ENCODE data around the gene KDSR. TPM values are rescaled to one million over a fixed set of nuclear protein-coding genes. Genes with fewer than 3 reads are reported as not detected.

KDSR gene
- total RNA-seq, 1 donor from 2014 or later: 42.0 TPM

DNA sequence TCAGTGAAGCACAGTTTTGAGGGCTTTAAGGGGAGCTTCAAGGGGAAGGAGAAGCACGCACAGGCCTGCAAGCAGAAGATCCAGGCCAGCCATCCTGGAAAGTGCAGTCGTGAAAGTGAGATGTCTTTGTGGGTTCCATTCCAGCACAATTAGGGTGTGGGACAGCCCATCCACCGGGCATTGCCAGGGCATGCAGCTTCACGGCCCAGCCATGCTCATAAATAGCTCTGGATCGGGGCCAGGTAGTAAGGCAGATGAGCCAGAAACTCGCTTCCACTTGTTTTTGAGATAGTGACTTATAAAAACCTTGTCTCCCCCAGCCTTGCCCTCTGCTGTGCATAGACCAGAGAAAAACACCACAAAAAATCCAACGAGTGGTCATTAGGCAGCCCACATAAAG, 21.0 kb downstream of the KDSR start:
- Histone ChIP-seq H3K9me3 (no peaks in the 10 kb centered on the region), H3K27me3 (no peaks in the 10 kb centered on the region), H3K4me3 (no peak overlapping the region), H3K27ac (peak overlapping the region; percentile 73), H3K36me3 (peaks cover 0 to 56% of the 10 kb centered on the region in 2 donors), H3K4me1 (peaks cover 30% of the 10 kb centered on the region)
- TF ChIP-seq, protein P1, sequence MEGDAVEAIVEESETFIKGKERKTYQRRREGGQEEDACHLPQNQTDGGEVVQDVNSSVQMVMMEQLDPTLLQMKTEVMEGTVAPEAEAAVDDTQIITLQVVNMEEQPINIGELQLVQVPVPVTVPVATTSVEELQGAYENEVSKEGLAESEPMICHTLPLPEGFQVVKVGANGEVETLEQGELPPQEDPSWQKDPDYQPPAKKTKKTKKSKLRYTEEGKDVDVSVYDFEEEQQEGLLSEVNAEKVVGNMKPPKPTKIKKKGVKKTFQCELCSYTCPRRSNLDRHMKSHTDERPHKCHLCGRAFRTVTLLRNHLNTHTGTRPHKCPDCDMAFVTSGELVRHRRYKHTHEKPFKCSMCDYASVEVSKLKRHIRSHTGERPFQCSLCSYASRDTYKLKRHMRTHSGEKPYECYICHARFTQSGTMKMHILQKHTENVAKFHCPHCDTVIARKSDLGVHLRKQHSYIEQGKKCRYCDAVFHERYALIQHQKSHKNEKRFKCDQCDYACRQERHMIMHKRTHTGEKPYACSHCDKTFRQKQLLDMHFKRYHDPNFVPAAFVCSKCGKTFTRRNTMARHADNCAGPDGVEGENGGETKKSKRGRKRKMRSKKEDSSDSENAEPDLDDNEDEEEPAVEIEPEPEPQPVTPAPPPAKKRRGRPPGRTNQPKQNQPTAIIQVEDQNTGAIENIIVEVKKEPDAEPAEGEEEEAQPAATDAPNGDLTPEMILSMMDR (IDR thresholded peaks at IDR 0.05): no peak
- TF ChIP-seq POLR2AphosphoS5 (IDR thresholded peaks at IDR 0.05; ENCODE audit: insufficient read depth in 1 of 2, low read depth in 1 of 2) (no peak), POLR2A (IDR thresholded peaks at IDR 0.05) (no peak)
- DNase-seq (ENCODE audit: extremely low spot score in 2 of 2): no peak
- intact Hi-C loops (cut with DNase I): no loop called here

DNA sequence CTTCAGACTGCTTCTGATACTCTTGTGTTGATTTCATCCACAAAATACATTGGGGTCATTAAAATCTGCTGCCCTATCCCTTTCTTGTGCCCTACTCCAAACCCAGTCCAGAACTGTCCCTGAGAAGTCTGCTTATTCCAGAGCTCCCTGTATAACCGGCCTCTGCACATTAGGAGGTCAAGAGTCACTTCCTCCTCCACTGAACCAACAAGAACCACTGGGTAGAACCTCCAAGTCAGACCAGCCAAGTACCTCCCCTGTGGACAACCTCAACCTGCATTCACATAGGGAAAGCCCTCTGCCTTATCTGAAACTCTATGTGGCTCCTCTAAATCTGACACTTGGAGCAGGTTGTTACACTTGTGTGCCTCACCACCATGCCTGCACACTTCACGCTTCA, 22.1 kb downstream of the KDSR start:
- TF ChIP-seq, protein P1 (IDR thresholded peaks at IDR 0.05): no peak
- no peak for TF ChIP-seq POLR2A (IDR thresholded peaks at IDR 0.05)
- TF ChIP-seq POLR2AphosphoS5 (IDR thresholded peaks at IDR 0.05; ENCODE audit: insufficient read depth in 1 of 2, low read depth in 1 of 2): no peak

DNA sequence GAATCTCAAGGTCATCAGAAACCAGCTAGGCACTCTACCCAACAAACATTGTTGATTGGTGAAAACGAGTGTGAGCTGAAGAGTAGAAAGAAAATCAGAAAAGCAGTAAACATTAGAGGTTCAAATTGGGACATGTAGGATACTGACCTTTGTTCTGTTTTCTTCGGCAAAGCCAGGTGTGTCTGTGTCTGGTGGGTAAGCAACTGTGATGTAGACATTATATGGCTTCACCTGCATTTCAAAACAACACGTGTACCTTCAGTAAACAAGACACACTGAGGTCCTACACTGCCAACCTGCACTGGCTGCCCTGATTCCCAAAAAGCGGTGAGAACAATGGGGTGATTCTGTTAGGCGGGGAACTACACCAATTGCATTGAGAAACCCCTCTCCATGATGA, 22.7 kb downstream of the KDSR start:
- Histone ChIP-seq H3K36me3 (peaks cover 0 to 40% of the 10 kb centered on the region in 2 donors), H3K27ac (no peak overlapping the region), H3K27me3 (no peaks in the 10 kb centered on the region), H3K9me3 (no peaks in the 10 kb centered on the region), H3K4me1 (peaks cover 30% of the 10 kb centered on the region), H3K4me3 (no peak overlapping the region)
- intact Hi-C loops (cut with DNase I): no loop called here
- no peak for DNase-seq (ENCODE audit: extremely low spot score in 2 of 2)
- TF ChIP-seq POLR2AphosphoS5 (IDR thresholded peaks at IDR 0.05; ENCODE audit: insufficient read depth in 1 of 2, low read depth in 1 of 2): no peak
- TF ChIP-seq, protein P1 (IDR thresholded peaks at IDR 0.05): no peak
- TF ChIP-seq POLR2A (IDR thresholded peaks at IDR 0.05): no peak

More for the DNA sequence above, 22.1 kb downstream of the KDSR start:
- Histone ChIP-seq H3K4me1 (peaks cover 30% of the 10 kb centered on the region), H3K4me3 (no peak overlapping the region), H3K9me3 (no peaks in the 10 kb centered on the region), H3K36me3 (peaks cover 0 to 45% of the 10 kb centered on the region in 2 donors), H3K27ac (no peak overlapping the region), H3K27me3 (no peaks in the 10 kb centered on the region)
- intact Hi-C loops (cut with DNase I): no loop called here
- DNase-seq (ENCODE audit: extremely low spot score in 2 of 2): no peak

DNA sequence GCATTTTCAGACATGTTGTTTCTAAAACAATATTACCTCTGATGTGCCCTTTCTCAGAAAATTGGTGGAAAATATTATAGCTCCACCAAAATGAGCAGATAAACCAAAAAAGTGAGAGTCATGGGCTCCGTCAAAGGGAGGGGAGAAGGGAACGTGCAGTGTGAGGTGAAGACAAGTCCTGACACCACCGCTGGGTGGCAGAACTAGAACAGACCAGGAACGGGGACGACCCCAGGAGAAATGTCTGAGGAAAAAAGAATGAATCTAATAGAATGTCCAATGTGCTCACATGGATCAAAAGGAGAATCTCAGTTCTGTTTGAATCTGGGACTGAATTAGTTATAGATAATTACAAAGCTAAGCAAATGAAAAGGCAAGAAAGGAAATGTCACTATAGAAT, 24.8 kb downstream of the KDSR start:
- no peak for DNase-seq (ENCODE audit: extremely low spot score in 2 of 2)
- TF ChIP-seq POLR2A (IDR thresholded peaks at IDR 0.05): no peak
- TF ChIP-seq, protein P1 (IDR thresholded peaks at IDR 0.05): peak in 1 of 3 experiments; percentile 24
- H3K36me3 ChIP-seq: peaks cover 0 to 52% of the 10 kb centered on the region in 2 donors
- no peak overlapping the region for H3K4me3 ChIP-seq
- intact Hi-C loops (cut with DNase I): no loop called here
- no peak overlapping the region for H3K27ac ChIP-seq
- no peaks in the 10 kb centered on the region for H3K9me3 ChIP-seq
- peaks cover 29% of the 10 kb centered on the region for H3K4me1 ChIP-seq
- no peaks in the 10 kb centered on the region for H3K27me3 ChIP-seq

DNA sequence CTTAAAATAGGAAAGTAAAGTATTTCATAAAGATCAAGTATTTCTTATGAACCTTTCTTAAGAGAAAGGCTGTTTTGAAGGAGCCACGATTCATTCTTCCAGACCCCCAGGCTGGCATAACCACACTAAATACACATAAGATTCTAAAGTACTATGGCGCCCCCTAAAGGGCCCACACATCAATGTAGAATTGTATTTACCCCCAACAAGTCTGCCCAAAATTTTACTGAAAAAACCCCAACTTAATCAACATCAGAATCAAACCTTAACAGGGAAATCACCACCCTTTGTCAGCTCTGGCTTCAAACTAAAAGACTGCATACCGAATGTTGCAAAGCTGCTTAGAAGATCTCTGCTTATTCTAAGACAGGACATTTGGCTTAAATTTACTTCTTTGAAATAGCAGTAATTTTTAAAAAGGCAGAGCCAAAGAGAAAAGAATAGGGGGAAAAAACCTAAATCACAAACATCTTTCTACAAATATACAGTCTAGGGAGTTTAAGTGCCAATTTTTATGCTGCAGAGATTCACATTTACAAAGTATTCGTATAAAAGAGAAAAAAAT, 27.0 kb downstream of the KDSR start:
- TF ChIP-seq POLR2AphosphoS5 (IDR thresholded peaks at IDR 0.05; ENCODE audit: insufficient read depth in 1 of 2, low read depth in 1 of 2): no peak
- TF ChIP-seq POLR2A (IDR thresholded peaks at IDR 0.05): no peak
- TF ChIP-seq, protein P1 (IDR thresholded peaks at IDR 0.05): peak in 1 of 3 experiments; percentile 33
- Histone ChIP-seq H3K36me3 (peaks cover 0 to 51% of the 10 kb centered on the region in 2 donors), H3K27ac (no peak overlapping the region), H3K27me3 (no peaks in the 10 kb centered on the region), H3K4me3 (no peak overlapping the region), H3K4me1 (peaks cover 17% of the 10 kb centered on the region), H3K9me3 (no peaks in the 10 kb centered on the region)
- intact Hi-C loops (cut with DNase I): no loop called here
- no peak for DNase-seq (ENCODE audit: extremely low spot score in 2 of 2)
